Amniotic stem cell (primary cell): ENCODE data around the gene IRF2.
"Not testable (repeated sequence)": the region's sequence is repeated elsewhere in the genome, so short reads cannot be mapped to it uniquely, and the experiment has no call there.

Experiments
- DNase-seq: peaks from one replicate; lab custom pipeline; 2025; lab: John Stamatoyannopoulos, UW

Gene IRF2

GRCh38 chr4:184346682-184347081 lies 127.7 kb downstream of the IRF2 start:
- no peak for DNase-seq

GRCh38 chr4:184346273-184346672 lies 128.1 kb downstream of the IRF2 start:
- DNase-seq: not testable (repeated sequence)

GRCh38 chr4:184345573-184345922 lies 128.8 kb downstream of the IRF2 start:
- DNase-seq: no peak

GRCh38 chr4:184344899-184345572 lies 129.3 kb downstream of the IRF2 start:
- no peak for DNase-seq

GRCh38 chr4:184344435-184344834 lies 129.9 kb downstream of the IRF2 start:
- no peak for DNase-seq

GRCh38 chr4:184343502-184344177 lies 130.7 kb downstream of the IRF2 start:
- DNase-seq: peak; percentile 75

- DNase-seq: not testable (repeated sequence)
These were observed 131.5 kb downstream of the IRF2 start for GRCh38 chr4:184342857-184343237.

- no peak for DNase-seq
These were observed 132.0 kb downstream of the IRF2 start for GRCh38 chr4:184342167-184342856.

GRCh38 chr4:184339398-184340193 lies 134.8 kb downstream of the IRF2 start:
- not testable (repeated sequence) for DNase-seq

GRCh38 chr4:184337907-184338306 lies 136.4 kb downstream of the IRF2 start:
- DNase-seq: no peak
